ENCODE data around the gene CHPF. TPM values are rescaled to one million over a fixed set of nuclear protein-coding genes. Genes with fewer than 3 reads are reported as not detected.

The CHPF gene
- total and polyA plus RNA-seq, 2 donors (not counting 1 experiment from before 2014, with no cell fraction given) = 1.3 to 5.2 TPM

- Histone ChIP-seq H3K27me3 (replicated peaks in 1 of 4; ENCODE audit: control extremely low read depth in 1 of 4, control insufficient read depth in 3 of 4, insufficient read depth in 4 of 4, low read length in 3 of 4) (peaks cover 1 to 78% (median 36%) of the 10 kb centered on the region in 4 experiments), H3K9ac (ENCODE audit: low read length) (no peak overlapping the region), H3K9me3 (ENCODE audit: control extremely low read depth in 1 of 3, control insufficient read depth in 2 of 3, insufficient read depth in 1 of 3, low read length in 2 of 3) (peaks cover 0 to 8% (median 0%) of the 10 kb centered on the region in 3 donors), H3K36me3 (replicated peaks in 1 of 2; ENCODE audit: control extremely low read depth in 1 of 2, control insufficient read depth in 1 of 2, extremely low read depth in 1 of 2, insufficient read depth in 2 of 2, low read length in 1 of 2) (no peaks in the 10 kb centered on the region), H3K4me2 (replicated peaks; ENCODE audit: low read depth, low read length, poor library complexity, severe bottlenecking) (no peak overlapping the region), H3K4me3 (ENCODE audit: control extremely low read depth in 1 of 5, extremely low read depth in 1 of 5, insufficient read depth in 1 of 5, low read depth in 2 of 5, low read length in 4 of 5) (no peak overlapping the region), H3K27ac (ENCODE audit: low read length in 2 of 2) (no peak overlapping the region), H3K79me2 (ENCODE audit: control insufficient read depth, insufficient read depth, low read length) (no peaks in the 10 kb centered on the region), H2AFZ (ENCODE audit: insufficient read depth, low read depth, low read length, poor library complexity, severe bottlenecking) (no peak overlapping the region), H3K4me1 (ENCODE audit: control insufficient read depth in 2 of 2, insufficient read depth in 2 of 2, low read length in 2 of 2) (peaks cover 10 to 17% of the 10 kb centered on the region in 2 donors), H4K20me1 (ENCODE audit: control insufficient read depth, insufficient read depth, low read length, poor library complexity, severe bottlenecking) (no peaks in the 10 kb centered on the region)
- CTCF ChIA-PET = interaction anchor here (1.6 to 1.7 kb wide), 3 partner anchors 9 to 23 kb away, joined by 4 to 8 read pairs (median 5); partner anchors contain the start of gene GMPPA
- DNase-seq (no peak), ATAC-seq (ENCODE audit: low read depth) (no peak)
- Mint-ChIP-seq H3K4me1 (peaks cover 14% of the 10 kb centered on the region), H3K27me3 (peaks cover 75% of the 10 kb centered on the region), H3K27ac (no peak overlapping the region), H3K4me3 (no peak overlapping the region), H3K9me3 (ENCODE audit: insufficient read depth) (no peaks in the 10 kb centered on the region)
- WGBS (ENCODE audit: insufficient coverage) = 11% methylated on average over 13 of the region's 14 CpGs
- intact Hi-C loops (cut with micrococcal nuclease) = no loop called here
- POLR2A ChIA-PET = no interaction called here
- peak; percentile 24 for TF ChIP-seq CTCF (IDR thresholded peaks at IDR 0.05)
- TF ChIP-seq EZH2 (IDR thresholded peaks at IDR 0.05; ENCODE audit: borderline replicate concordance, insufficient read depth, low read depth, low read length, poor library complexity, severe bottlenecking) = no peak
Observed at GRCh38 chr2:219521066-219521880, 22.3 kb downstream of the CHPF start.

- no peak overlapping the region for H3K4me2 ChIP-seq (replicated peaks; ENCODE audit: low read depth, low read length, poor library complexity, severe bottlenecking)
Observed at GRCh38 chr2:219520079-219520478, 23.5 kb downstream of the CHPF start.

More at GRCh38 chr2:219520079-219520478, 23.5 kb downstream of the CHPF start:
- Histone ChIP-seq H3K4me1 (ENCODE audit: control insufficient read depth in 2 of 2, insufficient read depth in 2 of 2, low read length in 2 of 2) (peaks cover 10 to 17% of the 10 kb centered on the region in 2 donors), H3K79me2 (ENCODE audit: control insufficient read depth, insufficient read depth, low read length) (no peaks in the 10 kb centered on the region), H3K4me3 (ENCODE audit: control extremely low read depth in 1 of 5, extremely low read depth in 1 of 5, insufficient read depth in 1 of 5, low read depth in 2 of 5, low read length in 4 of 5) (no peak overlapping the region), H3K36me3 (replicated peaks in 1 of 2; ENCODE audit: control extremely low read depth in 1 of 2, control insufficient read depth in 1 of 2, extremely low read depth in 1 of 2, insufficient read depth in 2 of 2, low read length in 1 of 2) (no peaks in the 10 kb centered on the region), H3K27me3 (replicated peaks in 1 of 4; ENCODE audit: control extremely low read depth in 1 of 4, control insufficient read depth in 3 of 4, insufficient read depth in 4 of 4, low read length in 3 of 4) (peaks cover 1 to 83% (median 33%) of the 10 kb centered on the region in 4 experiments), H3K27ac (ENCODE audit: low read length in 2 of 2) (no peak overlapping the region), H3K9me3 (ENCODE audit: control extremely low read depth in 1 of 3, control insufficient read depth in 2 of 3, insufficient read depth in 1 of 3, low read length in 2 of 3) (peaks cover 0 to 8% (median 0%) of the 10 kb centered on the region in 3 donors), H4K20me1 (ENCODE audit: control insufficient read depth, insufficient read depth, low read length, poor library complexity, severe bottlenecking) (no peaks in the 10 kb centered on the region), H3K9ac (ENCODE audit: low read length) (no peak overlapping the region), H2AFZ (ENCODE audit: insufficient read depth, low read depth, low read length, poor library complexity, severe bottlenecking) (no peak overlapping the region)
- TF ChIP-seq EZH2 (IDR thresholded peaks at IDR 0.05; ENCODE audit: borderline replicate concordance, insufficient read depth, low read depth, low read length, poor library complexity, severe bottlenecking) (no peak), CTCF (IDR thresholded peaks at IDR 0.05) (no peak)
- intact Hi-C loops (cut with micrococcal nuclease) = no loop called here
- H3K4me1 Mint-ChIP-seq = peaks cover 14% of the 10 kb centered on the region
- no peak overlapping the region for H3K27ac Mint-ChIP-seq
- WGBS (ENCODE audit: insufficient coverage) = 71% methylated on average over 8 of the region's 8 CpGs
- no peaks in the 10 kb centered on the region for H3K9me3 Mint-ChIP-seq (ENCODE audit: insufficient read depth)
- H3K27me3 Mint-ChIP-seq = peaks cover 73% of the 10 kb centered on the region
- CTCF ChIA-PET = interaction anchor here (1.1 to 1.7 kb wide), 6 partner anchors 9 to 22 kb away, joined by 4 to 8 read pairs (median 4); partner anchors contain the start of gene GMPPA
- no peak for ATAC-seq (ENCODE audit: low read depth)
- H3K4me3 Mint-ChIP-seq = no peak overlapping the region
- POLR2A ChIA-PET = interaction anchor here (1.1 kb wide), 1 partner anchor 11 kb away, joined by 3 read pairs; no protein-coding TSS in a partner anchor
- DNase-seq = no peak

Measured in B cell (primary cell).